Kidney capillary endothelial cell (primary cell): ENCODE results near the gene PTTG1.

Experiments used
- DNase-seq: peaks from one replicate; pipeline ENCODE4 v3.0.0-alpha.2; 2018; ENCODE audit warnings: low spot score

The PTTG1 gene

GRCh38 chr5:160455600-160455999 is 33.9 kb downstream of the PTTG1 start:
- DNase-seq = no peak

GRCh38 chr5:160456480-160457177 is 35.0 kb downstream of the PTTG1 start:
- no peak for DNase-seq

- DNase-seq = no peak
These were observed 35.6 kb downstream of the PTTG1 start for GRCh38 chr5:160457252-160457651.

GRCh38 chr5:160458806-160459800 is 37.4 kb downstream of the PTTG1 start:
- no peak for DNase-seq

GRCh38 chr5:160460377-160461049 is 38.9 kb downstream of the PTTG1 start:
- no peak for DNase-seq

GRCh38 chr5:160461378-160461777 is 39.7 kb downstream of the PTTG1 start:
- DNase-seq = no peak

GRCh38 chr5:160462167-160462566 is 40.5 kb downstream of the PTTG1 start:
- DNase-seq = no peak

- no peak for DNase-seq
These were observed 41.6 kb downstream of the PTTG1 start for GRCh38 chr5:160463227-160463626.

- peak; percentile 56 for DNase-seq
These were observed 42.2 kb downstream of the PTTG1 start for GRCh38 chr5:160463740-160464465.

- no peak for DNase-seq
These were observed 42.8 kb downstream of the PTTG1 start for GRCh38 chr5:160464466-160464797.

- DNase-seq = no peak
These were observed 44.5 kb downstream of the PTTG1 start for GRCh38 chr5:160466116-160466515.

- peak; percentile 17 for DNase-seq
These were observed 45.4 kb downstream of the PTTG1 start for GRCh38 chr5:160466889-160467554.

GRCh38 chr5:160467555-160468362 is 46.1 kb downstream of the PTTG1 start:
- peak; percentile 68 for DNase-seq

GRCh38 chr5:160468363-160468975 is 46.8 kb downstream of the PTTG1 start:
- DNase-seq = no peak

GRCh38 chr5:160469156-160470144 is 47.8 kb downstream of the PTTG1 start:
- DNase-seq = no peak

- no peak for DNase-seq
These were observed 49.0 kb downstream of the PTTG1 start for GRCh38 chr5:160470437-160471361.

- DNase-seq = no peak
These were observed 50.1 kb downstream of the PTTG1 start for GRCh38 chr5:160471761-160472160.

- DNase-seq = no peak
These were observed 50.8 kb downstream of the PTTG1 start for GRCh38 chr5:160472482-160472881.
